ENCODE measurements around the gene TICRR. TPM values are rescaled to one million over a fixed set of nuclear protein-coding genes. Genes with fewer than 3 reads are reported as not detected.
"Not testable (repeated sequence)": the region's sequence is repeated elsewhere in the genome, so short reads cannot be mapped to it uniquely, and the experiment has no call there.

Gene TICRR
- total RNA-seq, 4 donors from 2014 or later = 1.2 TPM; not detected in 3

DNA sequence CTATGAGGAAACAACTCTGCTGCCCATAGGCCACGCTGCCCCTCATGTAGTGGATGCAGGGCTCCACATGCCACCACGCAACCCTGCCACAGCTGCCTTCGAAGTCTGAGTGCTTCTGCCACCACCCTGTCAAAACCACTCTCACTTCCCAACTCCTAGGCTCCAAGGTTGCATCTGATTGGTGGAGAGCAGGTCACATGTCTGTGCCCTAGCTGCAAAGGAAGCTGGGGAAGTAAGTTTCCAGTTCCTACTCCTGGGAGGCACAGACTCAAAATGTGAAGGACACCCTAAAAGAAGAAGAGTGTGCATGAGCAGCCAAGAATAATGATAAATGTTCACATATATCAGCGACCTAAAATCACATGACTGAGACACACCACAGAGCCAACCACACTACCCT, 31.9 kb upstream of the TICRR start:
- 63 to 71% methylated on average over 1 to 3 of the region's 4 CpGs for WGBS, 2 donors (ENCODE audit: low coverage in 1 of 2)
- TF ChIP-seq, protein P1, sequence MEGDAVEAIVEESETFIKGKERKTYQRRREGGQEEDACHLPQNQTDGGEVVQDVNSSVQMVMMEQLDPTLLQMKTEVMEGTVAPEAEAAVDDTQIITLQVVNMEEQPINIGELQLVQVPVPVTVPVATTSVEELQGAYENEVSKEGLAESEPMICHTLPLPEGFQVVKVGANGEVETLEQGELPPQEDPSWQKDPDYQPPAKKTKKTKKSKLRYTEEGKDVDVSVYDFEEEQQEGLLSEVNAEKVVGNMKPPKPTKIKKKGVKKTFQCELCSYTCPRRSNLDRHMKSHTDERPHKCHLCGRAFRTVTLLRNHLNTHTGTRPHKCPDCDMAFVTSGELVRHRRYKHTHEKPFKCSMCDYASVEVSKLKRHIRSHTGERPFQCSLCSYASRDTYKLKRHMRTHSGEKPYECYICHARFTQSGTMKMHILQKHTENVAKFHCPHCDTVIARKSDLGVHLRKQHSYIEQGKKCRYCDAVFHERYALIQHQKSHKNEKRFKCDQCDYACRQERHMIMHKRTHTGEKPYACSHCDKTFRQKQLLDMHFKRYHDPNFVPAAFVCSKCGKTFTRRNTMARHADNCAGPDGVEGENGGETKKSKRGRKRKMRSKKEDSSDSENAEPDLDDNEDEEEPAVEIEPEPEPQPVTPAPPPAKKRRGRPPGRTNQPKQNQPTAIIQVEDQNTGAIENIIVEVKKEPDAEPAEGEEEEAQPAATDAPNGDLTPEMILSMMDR (IDR thresholded peaks at IDR 0.05) = no peak
- TF ChIP-seq EP300 (IDR thresholded peaks at IDR 0.05) (no peak), POLR2A (IDR thresholded peaks at IDR 0.05) (no peak), POLR2AphosphoS5 (IDR thresholded peaks at IDR 0.05) (no peak)
- Histone ChIP-seq H3K4me1 (no peaks in the 10 kb centered on the region), H3K9me3 (peaks cover 0 to under 1% (median 0%) of the 10 kb centered on the region in 3 donors), H3K4me3 (no peak overlapping the region), H3K27me3 (peaks cover 27% of the 10 kb centered on the region), H3K27ac (no peak overlapping the region), H3K36me3 (no peaks in the 10 kb centered on the region)
- no peak for ATAC-seq

DNA sequence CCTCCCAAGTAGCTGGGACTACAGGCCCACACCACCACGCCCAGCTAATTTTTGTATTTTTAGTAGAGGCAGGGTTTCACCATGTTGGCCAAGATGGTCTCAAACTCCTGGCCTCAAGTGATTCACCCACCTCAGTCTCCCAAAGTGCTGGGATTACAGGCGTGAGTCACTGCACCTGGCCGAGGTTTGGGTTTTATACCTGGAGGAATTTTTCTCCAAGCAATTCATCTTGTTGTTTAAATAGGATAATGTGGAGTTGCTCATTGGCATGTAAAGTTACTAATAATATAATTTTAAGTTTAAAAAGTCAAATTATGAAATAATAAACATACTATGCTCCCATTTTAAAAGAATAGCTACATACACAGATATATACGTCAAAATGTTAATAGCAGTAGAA, 26.1 kb upstream of the TICRR start:
- not testable (repeated sequence) for H3K4me3 ChIP-seq, H3K4me1 ChIP-seq, H3K27ac ChIP-seq, ATAC-seq, H3K36me3 ChIP-seq, H3K9me3 ChIP-seq
- peaks cover 21% of the 10 kb centered on the region for H3K27me3 ChIP-seq
- WGBS, 2 donors (ENCODE audit: low coverage in 1 of 2) = 0 to 64% methylated on average over 1 to 4 of the region's 4 CpGs

GRCh38 chr15:89550427-89550826, 24.8 kb upstream of the TICRR start:
- no peak for ATAC-seq
- H3K4me3 ChIP-seq = no peak overlapping the region
- no peak overlapping the region for H3K27ac ChIP-seq
- TF ChIP-seq EP300 (IDR thresholded peaks at IDR 0.05) (no peak), POLR2A (IDR thresholded peaks at IDR 0.05) (no peak), POLR2AphosphoS5 (IDR thresholded peaks at IDR 0.05) (no peak)
- TF ChIP-seq, protein P1 (IDR thresholded peaks at IDR 0.05) = no peak
- H3K4me1 ChIP-seq = no peaks in the 10 kb centered on the region
- no peaks in the 10 kb centered on the region for H3K36me3 ChIP-seq
- WGBS, 2 donors (ENCODE audit: low coverage in 1 of 2) = 28 to 58% methylated on average over 2 of the region's 2 CpGs
- H3K27me3 ChIP-seq = peaks cover 31% of the 10 kb centered on the region
- no peaks in the 10 kb centered on the region for H3K9me3 ChIP-seq

DNA sequence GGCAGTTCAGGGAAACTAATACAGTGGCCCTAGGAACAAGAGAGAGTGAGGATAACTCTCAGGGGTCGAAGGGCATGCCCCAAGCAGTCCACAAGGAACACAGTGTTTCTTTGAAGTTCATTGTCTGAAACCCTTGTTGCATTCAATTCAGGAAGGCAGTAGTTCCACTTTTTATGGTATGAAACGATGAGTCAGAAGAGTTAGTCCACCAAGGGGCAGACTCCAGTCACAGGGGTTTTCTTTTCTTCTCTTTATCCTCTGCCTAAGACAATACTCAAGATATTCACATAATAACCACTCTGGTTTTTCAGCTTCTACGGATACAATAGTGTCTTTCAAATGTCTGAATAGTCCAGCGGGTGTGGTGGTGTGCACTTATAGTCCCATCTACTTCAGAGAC, 23.7 kb upstream of the TICRR start:
- no peaks in the 10 kb centered on the region for H3K4me1 ChIP-seq
- no peaks in the 10 kb centered on the region for H3K36me3 ChIP-seq
- TF ChIP-seq EP300 (IDR thresholded peaks at IDR 0.05) = no peak
- TF ChIP-seq, protein P1 (IDR thresholded peaks at IDR 0.05) = no peak
- no peak for TF ChIP-seq POLR2A (IDR thresholded peaks at IDR 0.05)
- TF ChIP-seq POLR2AphosphoS5 (IDR thresholded peaks at IDR 0.05) = no peak
- ATAC-seq = no peak
- WGBS, 2 donors (ENCODE audit: low coverage in 1 of 2) = 42 to 45% methylated on average over 3 of the region's 4 CpGs
- H3K9me3 ChIP-seq = no peaks in the 10 kb centered on the region
- no peak overlapping the region for H3K4me3 ChIP-seq
- no peak overlapping the region for H3K27ac ChIP-seq
- H3K27me3 ChIP-seq = peaks cover 39% of the 10 kb centered on the region

GRCh38 chr15:89553632-89554031, 21.6 kb upstream of the TICRR start:
- whole genome bisulfite sequencing, 2 donors (ENCODE audit: low coverage in 1 of 2) = 90 to 96% methylated on average over 2 to 3 of the region's 3 CpGs
- no peaks in the 10 kb centered on the region for H3K36me3 ChIP-seq
- no peaks in the 10 kb centered on the region for H3K4me1 ChIP-seq
- no peak overlapping the region for H3K4me3 ChIP-seq
- no peaks in the 10 kb centered on the region for H3K9me3 ChIP-seq
- TF ChIP-seq, protein P1 (IDR thresholded peaks at IDR 0.05) = no peak
- no peak for TF ChIP-seq POLR2A (IDR thresholded peaks at IDR 0.05)
- no peak for TF ChIP-seq EP300 (IDR thresholded peaks at IDR 0.05)
- TF ChIP-seq POLR2AphosphoS5 (IDR thresholded peaks at IDR 0.05) = no peak
- no peak for ATAC-seq
- peaks cover 23% of the 10 kb centered on the region for H3K27me3 ChIP-seq
- H3K27ac ChIP-seq = no peak overlapping the region

All from gastroesophageal sphincter (tissue), 4 donors.